SHP77 (cell line): Measurements from ENCODE around the gene CYP24A1.
A peak's percentile ranks its signal among the peaks of the same experiment; 100 is the strongest.

Experiments used
- DNase-seq, 2 experiments: peaks; one replicate each; lab custom pipeline; 2025; lab: John Stamatoyannopoulos, UW

The CYP24A1 gene

GRCh38 chr20:54156981-54157835, 16.6 kb downstream of the CYP24A1 start:
- DNase-seq, result no peak

GRCh38 chr20:54156522-54156921, 17.3 kb downstream of the CYP24A1 start:
- no peak for DNase-seq

GRCh38 chr20:54155736-54156317, 18.0 kb downstream of the CYP24A1 start:
- DNase-seq, result no peak

GRCh38 chr20:54154439-54154838, 19.3 kb downstream of the CYP24A1 start:
- no peak for DNase-seq

GRCh38 chr20:54153847-54154246, 19.9 kb downstream of the CYP24A1 start:
- no peak for DNase-seq

GRCh38 chr20:54153041-54153327, 20.8 kb downstream of the CYP24A1 start:
- DNase-seq, result no peak

- no peak for DNase-seq
Observed at GRCh38 chr20:54152227-54153040, 21.4 kb downstream of the CYP24A1 start.

- no peak for DNase-seq
Observed at GRCh38 chr20:54151511-54152226, 22.1 kb downstream of the CYP24A1 start.

- DNase-seq, result no peak
Observed at GRCh38 chr20:54151075-54151439, 22.7 kb downstream of the CYP24A1 start.

- no peak for DNase-seq
Observed at GRCh38 chr20:54149765-54150264, 24.0 kb downstream of the CYP24A1 start.

GRCh38 chr20:54148947-54149764, 24.6 kb downstream of the CYP24A1 start:
- DNase-seq, result peak in 1 of 2 experiments; percentile 3

GRCh38 chr20:54146672-54147071, 27.1 kb downstream of the CYP24A1 start:
- DNase-seq, result no peak

- DNase-seq, result no peak
Observed at GRCh38 chr20:54144847-54145414, 28.9 kb downstream of the CYP24A1 start.

- no peak for DNase-seq
Observed at GRCh38 chr20:54140927-54141566, 32.7 kb downstream of the CYP24A1 start.

- DNase-seq, result no peak
Observed at GRCh38 chr20:54140486-54140885, 33.3 kb downstream of the CYP24A1 start.

GRCh38 chr20:54140067-54140466, 33.7 kb downstream of the CYP24A1 start:
- no peak for DNase-seq

GRCh38 chr20:54139188-54139587, 34.6 kb downstream of the CYP24A1 start:
- no peak for DNase-seq

- no peak for DNase-seq
Observed at GRCh38 chr20:54138427-54138826, 35.4 kb downstream of the CYP24A1 start.

- DNase-seq, result no peak
Observed at GRCh38 chr20:54137115-54137514, 36.7 kb downstream of the CYP24A1 start.

GRCh38 chr20:54134445-54135220, 39.2 kb downstream of the CYP24A1 start:
- no peak for DNase-seq
